ENCODE results near the gene TFPI. TPM values are rescaled to one million over a fixed set of nuclear protein-coding genes. Genes with fewer than 3 reads are reported as not detected.

TFPI gene
- total RNA-seq, 1 donor from 2014 or later = 735 TPM

DNA sequence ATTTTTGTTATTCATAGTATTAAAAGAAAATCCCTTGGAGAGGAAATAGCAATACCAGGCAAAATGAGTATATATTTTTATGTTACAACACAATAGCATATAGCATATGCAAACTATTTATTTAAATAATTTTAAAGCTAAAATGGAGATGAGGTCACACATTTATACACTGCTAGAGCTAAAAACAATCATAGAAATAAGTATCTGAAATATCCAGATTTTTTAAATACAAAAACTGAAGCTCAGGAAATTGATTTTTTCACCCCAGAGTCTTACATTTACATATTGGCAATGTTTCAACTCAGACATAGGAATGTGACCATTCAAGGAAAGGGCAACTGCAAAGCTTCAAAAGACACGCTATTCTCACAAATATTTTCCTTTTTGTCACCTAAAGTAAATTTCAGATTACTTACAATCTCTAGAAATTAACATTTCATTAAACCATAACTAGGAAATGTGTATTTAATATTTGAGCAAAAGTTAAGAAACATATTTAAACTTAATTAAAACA is 8.9 kb downstream of the TFPI start:
- H3K4me3 Mint-ChIP-seq (ENCODE audit: unreplicated experiment) = no peak overlapping the region
- peaks cover 58% of the 10 kb centered on the region for H3K36me3 Mint-ChIP-seq (ENCODE audit: low read depth, unreplicated experiment)
- H3K27me3 Mint-ChIP-seq (ENCODE audit: unreplicated experiment) = no peaks in the 10 kb centered on the region
- TF ChIP-seq CTCF (IDR thresholded peaks at IDR 0.05; ENCODE audit: unreplicated experiment) = no peak
- peaks cover 58% of the 10 kb centered on the region for H3K4me1 Mint-ChIP-seq (ENCODE audit: unreplicated experiment)
- no peak for DNase-seq (ENCODE audit: low spot score)
- H3K9me3 Mint-ChIP-seq (ENCODE audit: unreplicated experiment) = no peaks in the 10 kb centered on the region
- no peak overlapping the region for H3K27ac Mint-ChIP-seq (ENCODE audit: unreplicated experiment)

DNA sequence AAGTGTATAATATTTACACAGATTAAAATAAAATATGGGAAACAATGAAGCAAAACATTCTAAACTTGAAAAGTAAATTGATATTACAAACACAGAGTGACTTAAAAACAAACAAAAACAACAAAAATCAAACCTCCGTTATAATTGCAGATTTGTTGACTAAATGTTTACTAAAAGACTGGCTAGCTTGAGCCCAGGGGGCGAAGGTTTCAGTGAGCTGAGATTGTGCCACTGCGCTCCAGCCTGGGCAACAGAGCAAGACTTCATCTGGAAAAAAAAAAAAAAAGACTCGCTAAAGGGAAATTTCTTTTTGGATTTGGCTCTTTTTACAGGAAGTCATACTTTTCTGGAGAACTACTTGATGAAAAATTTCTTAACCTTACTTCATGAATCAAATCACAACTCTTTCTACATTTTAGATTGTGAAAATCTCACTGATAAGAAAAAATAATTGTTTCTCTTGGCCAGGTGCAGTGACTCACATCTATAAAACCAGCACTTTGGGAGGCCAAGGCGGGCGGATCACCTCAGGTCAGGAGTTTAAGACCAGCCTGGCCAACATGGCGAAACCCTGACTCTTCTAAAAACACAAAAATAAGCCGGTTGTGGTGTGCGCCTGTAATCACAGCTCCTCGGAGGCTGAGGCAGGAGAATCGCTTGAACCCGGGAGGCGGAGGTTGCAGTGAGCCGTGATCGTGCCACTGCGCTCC is 9.7 kb downstream of the TFPI start:
- TF ChIP-seq CTCF (IDR thresholded peaks at IDR 0.05; ENCODE audit: unreplicated experiment) = no peak
- no peak for DNase-seq (ENCODE audit: low spot score)
- Mint-ChIP-seq H3K4me3 (ENCODE audit: unreplicated experiment) (peak overlapping the region; percentile 62), H3K36me3 (ENCODE audit: low read depth, unreplicated experiment) (peaks cover 58% of the 10 kb centered on the region), H3K9me3 (ENCODE audit: unreplicated experiment) (no peaks in the 10 kb centered on the region), H3K27me3 (ENCODE audit: unreplicated experiment) (no peaks in the 10 kb centered on the region), H3K4me1 (ENCODE audit: unreplicated experiment) (peaks cover 53% of the 10 kb centered on the region), H3K27ac (ENCODE audit: unreplicated experiment) (no peak overlapping the region)

GRCh38 chr2:187543488-187543887 is 10.7 kb downstream of the TFPI start:
- Mint-ChIP-seq H3K4me3 (ENCODE audit: unreplicated experiment) (no peak overlapping the region), H3K4me1 (ENCODE audit: unreplicated experiment) (peaks cover 46% of the 10 kb centered on the region), H3K27me3 (ENCODE audit: unreplicated experiment) (peaks cover 2% of the 10 kb centered on the region), H3K27ac (ENCODE audit: unreplicated experiment) (no peak overlapping the region), H3K36me3 (ENCODE audit: low read depth, unreplicated experiment) (peaks cover 57% of the 10 kb centered on the region), H3K9me3 (ENCODE audit: unreplicated experiment) (no peaks in the 10 kb centered on the region)
- TF ChIP-seq CTCF (IDR thresholded peaks at IDR 0.05; ENCODE audit: unreplicated experiment) = no peak
- no peak for DNase-seq (ENCODE audit: low spot score)

- no peak for TF ChIP-seq CTCF (IDR thresholded peaks at IDR 0.05; ENCODE audit: unreplicated experiment)
- peaks cover 2% of the 10 kb centered on the region for H3K27me3 Mint-ChIP-seq (ENCODE audit: unreplicated experiment)
- H3K36me3 Mint-ChIP-seq (ENCODE audit: low read depth, unreplicated experiment) = peaks cover 55% of the 10 kb centered on the region
- peak overlapping the region; percentile 26 for H3K27ac Mint-ChIP-seq (ENCODE audit: unreplicated experiment)
- H3K4me3 Mint-ChIP-seq (ENCODE audit: unreplicated experiment) = peak overlapping the region; percentile 66
- peaks cover 40% of the 10 kb centered on the region for H3K4me1 Mint-ChIP-seq (ENCODE audit: unreplicated experiment)
- H3K9me3 Mint-ChIP-seq (ENCODE audit: unreplicated experiment) = no peaks in the 10 kb centered on the region
- DNase-seq (ENCODE audit: low spot score) = no peak
Observed at GRCh38 chr2:187542123-187542522, 12.1 kb downstream of the TFPI start.
